C4-2B (cell line): ENCODE measurements around the gene ELFN2.

ENCODE experiments used
- ZFX ChIP-seq: fragments of 450-650 bp; IDR thresholded peaks from 2 replicates; pipeline ENCODE4 v1.6.1; 2017
- TF ChIP-seq, protein P1 (sequence below): fragments of 450-650 bp; conservative IDR thresholded peaks from 2 replicates; pipeline ENCODE4 v1.5.1; 2017; ENCODE audit warnings: mild to moderate bottlenecking

DNA sequence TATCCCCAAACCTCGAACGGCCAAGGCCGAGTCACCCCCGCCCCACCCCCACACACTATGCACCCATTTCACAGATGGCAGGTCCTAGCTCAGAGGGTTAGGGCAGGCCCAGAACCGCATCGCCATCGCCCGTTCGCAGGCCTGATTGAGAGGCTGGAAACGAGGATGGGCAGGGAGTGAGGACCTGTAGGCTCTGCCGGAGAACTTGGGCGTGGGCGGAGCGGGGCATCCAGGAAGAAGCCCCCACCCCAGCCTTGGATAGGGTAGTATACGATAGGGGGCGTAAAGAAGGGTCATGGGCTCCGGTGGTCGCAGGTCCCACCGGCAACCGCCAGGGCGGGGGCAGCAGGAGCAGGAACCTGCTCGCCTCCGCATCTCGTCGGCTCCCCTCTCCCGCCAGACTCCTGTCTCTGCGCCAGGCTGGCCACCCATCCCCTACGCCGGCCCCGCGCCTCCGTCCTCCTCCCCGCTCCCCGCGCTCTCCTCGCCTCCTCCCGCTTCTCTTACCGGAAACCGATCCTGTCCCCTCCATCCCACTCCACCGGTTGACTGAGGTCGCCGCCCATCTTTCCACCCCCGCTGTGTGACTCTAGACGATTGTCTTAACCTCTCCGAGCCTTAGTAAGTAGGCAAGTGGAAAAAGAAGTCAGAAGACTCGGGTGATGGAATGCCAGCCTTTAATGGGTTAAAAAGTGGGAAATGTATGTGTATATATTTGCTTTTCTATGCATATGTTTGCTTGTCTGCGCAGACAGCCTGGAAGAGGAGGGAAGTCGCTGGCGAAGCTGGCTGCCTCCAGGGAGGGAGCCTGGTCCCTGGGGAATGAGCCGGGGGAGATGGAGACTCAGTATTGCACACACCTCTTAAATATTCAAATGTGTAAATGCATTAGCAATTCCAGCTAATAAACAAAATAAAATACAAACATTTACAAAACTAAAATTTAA lies 92.1 kb downstream of the ELFN2 start:
- TF ChIP-seq, protein P1, sequence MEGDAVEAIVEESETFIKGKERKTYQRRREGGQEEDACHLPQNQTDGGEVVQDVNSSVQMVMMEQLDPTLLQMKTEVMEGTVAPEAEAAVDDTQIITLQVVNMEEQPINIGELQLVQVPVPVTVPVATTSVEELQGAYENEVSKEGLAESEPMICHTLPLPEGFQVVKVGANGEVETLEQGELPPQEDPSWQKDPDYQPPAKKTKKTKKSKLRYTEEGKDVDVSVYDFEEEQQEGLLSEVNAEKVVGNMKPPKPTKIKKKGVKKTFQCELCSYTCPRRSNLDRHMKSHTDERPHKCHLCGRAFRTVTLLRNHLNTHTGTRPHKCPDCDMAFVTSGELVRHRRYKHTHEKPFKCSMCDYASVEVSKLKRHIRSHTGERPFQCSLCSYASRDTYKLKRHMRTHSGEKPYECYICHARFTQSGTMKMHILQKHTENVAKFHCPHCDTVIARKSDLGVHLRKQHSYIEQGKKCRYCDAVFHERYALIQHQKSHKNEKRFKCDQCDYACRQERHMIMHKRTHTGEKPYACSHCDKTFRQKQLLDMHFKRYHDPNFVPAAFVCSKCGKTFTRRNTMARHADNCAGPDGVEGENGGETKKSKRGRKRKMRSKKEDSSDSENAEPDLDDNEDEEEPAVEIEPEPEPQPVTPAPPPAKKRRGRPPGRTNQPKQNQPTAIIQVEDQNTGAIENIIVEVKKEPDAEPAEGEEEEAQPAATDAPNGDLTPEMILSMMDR = no peak
- TF ChIP-seq ZFX = no peak
